Measurements from ENCODE around the gene FGF8.

GRCh38 chr10:101760510-101760909 lies 15.4 kb downstream of the FGF8 start:
- TF ChIP-seq ARNTL (CRISPR knock-in tag; IDR thresholded peaks at IDR 0.05; ENCODE audit: borderline replicate concordance, low read depth) (no peak), ZC3H10 (CRISPR knock-in tag; IDR thresholded peaks at IDR 0.05) (no peak), GLIS3 (CRISPR knock-in tag; IDR thresholded peaks at IDR 0.05) (no peak), POU6F1 (CRISPR knock-in tag; IDR thresholded peaks at IDR 0.05; ENCODE audit: borderline replicate concordance, low read depth) (no peak), TOX (CRISPR knock-in tag; IDR thresholded peaks at IDR 0.05; ENCODE audit: borderline replicate concordance) (no peak), BACH2 (CRISPR knock-in tag; IDR thresholded peaks at IDR 0.05; ENCODE audit: borderline replicate concordance) (no peak), PPARA (CRISPR knock-in tag; IDR thresholded peaks at IDR 0.05; ENCODE audit: borderline replicate concordance) (no peak), ZNF565 (CRISPR knock-in tag; conservative IDR thresholded peaks at IDR 0.05; ENCODE audit: low read depth) (no peak), PATZ1 (CRISPR knock-in tag; IDR thresholded peaks at IDR 0.05; ENCODE audit: borderline replicate concordance) (no peak), OSR1 (CRISPR knock-in tag; IDR thresholded peaks at IDR 0.05) (no peak), CREB5 (CRISPR knock-in tag; IDR thresholded peaks at IDR 0.05; ENCODE audit: low read depth) (no peak), RARB (CRISPR knock-in tag; IDR thresholded peaks at IDR 0.05) (no peak), CSRNP3 (CRISPR knock-in tag; IDR thresholded peaks at IDR 0.05) (no peak), CSDC2 (CRISPR knock-in tag; IDR thresholded peaks at IDR 0.05) (no peak)
